Lung (tissue), 12 donors: ENCODE results near the gene SOX3. TPM values are rescaled to one million over a fixed set of nuclear protein-coding genes. Genes with fewer than 3 reads are reported as not detected.

ENCODE experiments used
- ATAC-seq: fragments of 200-7000 bp; cut with Tn5 transposase; one replicate; pipeline ENCODE4 v1.9.1; 2020; ENCODE audit warnings: moderate number of reproducible peaks; ENCODE audit not compliant: insufficient read depth, low FRiP score
- DNase-seq, 3 donors: peaks; one replicate each; pipeline ENCODE4 v3.0.0-alpha.2; 2013 to 2017
- H3K27ac ChIP-seq, 2 donors: one replicate each; pipeline ENCODE4 v1.5.1; 2013; ENCODE audit warnings: mild to moderate bottlenecking in 2 of 2, moderate library complexity in 2 of 2, control low read depth in 1 of 2, inconsistent platforms in 1 of 2, low read depth in 1 of 2, low read length in 1 of 2
- H3K27me3 ChIP-seq, 3 donors: one replicate each; pipeline ENCODE4 v1.5.1; 2013; ENCODE audit warnings: low read length in 2 of 3; ENCODE audit not compliant: control insufficient read depth in 3 of 3, insufficient read depth in 3 of 3
- H3K36me3 ChIP-seq, 4 donors: one replicate each; pipeline ENCODE4 v1.5.1; 2013; ENCODE audit warnings: low read length in 4 of 4, mild to moderate bottlenecking in 1 of 4, moderate library complexity in 1 of 4; ENCODE audit not compliant: control insufficient read depth in 4 of 4, insufficient read depth in 4 of 4
- H3K4me1 ChIP-seq, 5 donors: one replicate each; pipeline ENCODE4 v1.5.1; 2013; ENCODE audit warnings: low read length in 5 of 5, mild to moderate bottlenecking in 2 of 5, moderate library complexity in 1 of 5; ENCODE audit not compliant: control insufficient read depth in 5 of 5, insufficient read depth in 5 of 5
- H3K4me3 ChIP-seq: one replicate; pipeline ENCODE4 v1.5.1; 2013; ENCODE audit warnings: mild to moderate bottlenecking, control low read depth, moderate library complexity
- H3K9ac ChIP-seq, 2 donors: one replicate each; pipeline ENCODE4 v1.5.1; 2013; ENCODE audit warnings: low read length in 2 of 2, control low read depth in 1 of 2; ENCODE audit not compliant: insufficient read depth in 1 of 2
- H3K9me3 ChIP-seq, 4 donors: one replicate each; pipeline ENCODE4 v1.5.1; 2013; ENCODE audit warnings: low read length in 3 of 4, mild to moderate bottlenecking in 1 of 4, moderate library complexity in 1 of 4; ENCODE audit not compliant: control insufficient read depth in 4 of 4, insufficient read depth in 3 of 4
- CTCF ChIP-seq: IDR thresholded peaks from 2 replicates; pipeline ENCODE4 v1.5.1; 2012; ENCODE audit warnings: mild to moderate bottlenecking; ENCODE audit errors: control extremely low read depth, extremely low read depth
- WGBS, 2 donors: extraction: QIAGEN DNeasy Blood & Tissue Kit; methylation state at CpG; one replicate each; pipeline ENCODE4 v1.1.7; 2013; 5-methylcytosine and 5-hydroxymethylcytosine counted together
- polyA plus RNA-seq, 2 donors: library from polyadenylated mRNA; stranded (reverse); fragments of 200-250 nt; gene quantifications; one replicate each; pipeline ENCODE4 v1.2.1, GENCODE V29; 2013
- total RNA-seq, 2 donors: library from RNA; depleted of rRNA in 1 of 2; stranded (reverse); fragments of >200 nt in 1 of 2; gene quantifications; one replicate each; pipeline ENCODE4 v1.2.1, GENCODE V29; 2014 to 2021
- donor health status: control.
- donor health status: control.
- donor health status: Bipolar disorder and iron deficiency.
- donor health status: healthy.
- donor health status: DM: yes; HTN: yes; CAD: no.

The SOX3 gene
- total and polyA plus RNA-seq, 4 donors, result 0.09 TPM; not detected in 3

DNA sequence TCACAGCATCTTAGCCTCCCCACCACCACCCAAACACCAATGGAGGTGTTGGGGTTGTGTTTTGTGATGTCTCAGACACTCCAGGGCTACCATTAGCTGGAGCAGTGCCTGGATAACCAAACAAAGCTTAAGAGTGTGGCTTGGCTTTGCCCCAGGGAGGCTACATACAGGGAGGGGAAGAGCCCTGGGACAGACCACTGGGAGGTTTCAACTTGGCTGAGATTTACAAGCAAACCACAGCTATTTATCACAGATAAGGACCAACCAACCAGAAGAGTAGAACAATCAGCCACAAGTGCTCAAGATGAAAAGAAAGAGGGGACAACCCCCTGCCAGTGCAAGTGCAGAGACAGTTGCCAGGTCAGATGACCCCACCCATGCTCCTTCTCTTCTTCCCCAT is 24.1 kb downstream of the SOX3 start:
- Histone ChIP-seq H3K9me3 (peaks cover 0 to 2% (median 0%) of the 10 kb centered on the region in 4 donors), H3K4me1 (no peaks in the 10 kb centered on the region), H3K27ac (no peak overlapping the region), H3K36me3 (no peaks in the 10 kb centered on the region), H3K4me3 (no peak overlapping the region), H3K27me3 (no peaks in the 10 kb centered on the region), H3K9ac (no peak overlapping the region)
- TF ChIP-seq CTCF, result no peak
- no peak for DNase-seq
- ATAC-seq, result no peak

GRCh38 chrX:140477987-140478386 is 26.9 kb downstream of the SOX3 start:
- H3K4me3 ChIP-seq, result no peak overlapping the region
- no peaks in the 10 kb centered on the region for H3K27me3 ChIP-seq
- DNase-seq, result no peak
- no peaks in the 10 kb centered on the region for H3K36me3 ChIP-seq
- no peak overlapping the region for H3K9ac ChIP-seq
- no peaks in the 10 kb centered on the region for H3K4me1 ChIP-seq
- ATAC-seq, result no peak
- H3K27ac ChIP-seq, result no peak overlapping the region
- no peak for TF ChIP-seq CTCF
- H3K9me3 ChIP-seq, result peaks cover 0 to 9% (median 2%) of the 10 kb centered on the region in 4 donors

DNA sequence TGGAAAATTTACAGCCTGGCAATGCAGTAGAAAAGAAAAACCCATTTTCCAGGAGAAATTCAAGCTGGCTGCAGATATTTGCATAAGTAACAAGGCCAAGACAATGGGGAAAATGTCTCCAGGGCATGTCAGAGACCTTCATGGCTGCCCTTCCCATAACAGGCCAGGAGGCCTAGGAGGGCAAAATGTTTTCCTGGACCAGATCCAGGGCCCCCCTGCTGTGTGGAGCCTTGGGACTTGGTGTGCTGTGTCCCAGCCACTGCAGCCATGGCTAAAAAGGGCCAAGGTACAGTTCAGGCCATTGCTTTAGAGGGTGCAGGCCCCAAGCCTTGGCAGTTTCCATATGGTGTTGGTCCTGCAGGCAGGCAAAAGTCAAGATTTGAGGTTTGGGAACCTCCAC is 29.8 kb downstream of the SOX3 start:
- Histone ChIP-seq H3K4me1 (no peaks in the 10 kb centered on the region), H3K36me3 (no peaks in the 10 kb centered on the region), H3K27ac (no peak overlapping the region), H3K9me3 (peaks cover 0 to 12% (median 2%) of the 10 kb centered on the region in 4 donors), H3K4me3 (no peak overlapping the region), H3K9ac (no peak overlapping the region), H3K27me3 (no peaks in the 10 kb centered on the region)
- TF ChIP-seq CTCF, result no peak
- DNase-seq (no peak), ATAC-seq (no peak)

GRCh38 chrX:140467211-140467610 is 37.7 kb downstream of the SOX3 start:
- Histone ChIP-seq H3K9me3 (peaks cover 0 to 8% (median 0%) of the 10 kb centered on the region in 4 donors), H3K36me3 (no peaks in the 10 kb centered on the region), H3K4me3 (no peak overlapping the region), H3K4me1 (no peaks in the 10 kb centered on the region), H3K27me3 (no peaks in the 10 kb centered on the region), H3K9ac (no peak overlapping the region), H3K27ac (no peak overlapping the region)
- ATAC-seq (no peak), DNase-seq (no peak)
- 73 to 90% methylated on average over 5 of the region's 5 CpGs for whole genome bisulfite sequencing, 2 donors
- TF ChIP-seq CTCF, result no peak

Other genes with a start within 250 kb of the SOX3 start
- 100 to 1,000 TPM; 105 to 106 TPM for gene LINC00632, start 204.7 kb upstream of the SOX3 start, total RNA-seq
- 1 to 10 TPM in 1 of 2 donors, under 1 TPM in 1; 0.57 to 8.5 TPM for gene LINC00632, start 204.7 kb upstream of the SOX3 start, polyA plus RNA-seq